ENCODE data around the gene LHX6.
A peak's percentile ranks its signal among the peaks of the same experiment; 100 is the strongest.

The LHX6 gene

DNA sequence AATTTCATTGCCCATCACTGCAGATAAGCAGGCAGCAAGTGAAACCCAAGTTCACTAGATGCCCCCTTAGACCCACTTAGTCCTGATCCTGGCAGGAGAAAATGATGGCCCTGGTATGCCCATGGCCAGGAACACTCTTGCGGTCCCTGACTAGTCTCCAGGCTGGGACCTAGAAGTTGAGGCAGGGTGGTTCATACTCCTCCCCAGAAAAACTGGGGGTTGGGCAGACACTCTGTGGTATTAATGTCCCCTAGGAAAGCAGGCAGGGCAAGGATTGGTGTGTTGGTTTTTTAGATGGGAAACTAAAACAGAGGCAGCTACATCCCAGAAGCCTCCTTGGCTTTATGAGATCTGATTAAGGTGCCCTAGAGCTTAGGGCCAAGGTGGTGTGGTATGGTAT is 13.1 kb downstream of the LHX6 start:
- no peak for DNase-seq

DNA sequence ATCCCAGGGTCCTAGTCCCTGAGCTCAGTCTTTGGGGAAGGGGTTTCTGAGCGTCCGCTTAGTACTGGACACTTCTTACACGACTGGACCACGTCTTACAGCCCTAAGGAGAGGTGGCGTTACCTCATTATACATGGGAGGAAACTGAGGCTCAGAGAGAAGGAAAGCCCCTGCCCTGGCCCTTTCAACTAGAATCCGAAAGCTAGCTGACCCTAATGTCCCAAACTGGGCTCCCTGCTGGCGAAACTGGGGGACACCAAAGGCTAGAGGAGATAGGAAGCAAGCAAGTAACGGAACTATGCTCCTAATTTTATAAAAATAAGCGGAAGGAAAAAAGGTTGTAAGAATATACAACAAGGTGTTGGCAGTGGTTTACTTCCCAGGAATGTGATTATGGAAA is 14.2 kb downstream of the LHX6 start:
- no peak for DNase-seq

- DNase-seq, result peak; percentile 59
These were observed 15.0 kb downstream of the LHX6 start for GRCh38 chr9:122213589-122214413.

DNA sequence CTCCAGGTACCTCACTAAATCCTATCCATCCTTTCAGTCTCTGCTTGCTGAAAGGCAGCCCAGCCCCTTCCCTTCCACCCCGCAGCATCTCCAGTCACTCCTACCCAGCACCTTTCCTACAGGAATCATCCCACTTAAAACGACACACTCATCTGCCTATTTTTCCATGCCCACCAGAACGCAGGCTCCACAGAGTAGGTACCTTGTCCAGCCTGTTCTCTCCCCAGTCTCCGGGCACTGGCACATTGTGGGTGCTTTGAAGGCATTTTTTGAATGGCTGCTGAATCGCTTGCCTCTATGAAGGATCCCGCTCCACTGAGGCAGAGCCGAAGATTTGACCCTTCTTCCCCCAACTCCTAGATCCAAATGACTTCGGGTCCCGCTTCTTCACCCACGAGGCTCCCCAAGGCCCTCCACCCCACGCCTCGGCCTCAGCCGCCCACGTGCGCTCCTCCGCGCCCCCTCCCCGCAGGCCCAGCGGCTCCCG is 15.6 kb downstream of the LHX6 start:
- no peak for DNase-seq

GRCh38 chr9:122212473-122213004 is 16.2 kb downstream of the LHX6 start:
- DNase-seq, result no peak

DNA sequence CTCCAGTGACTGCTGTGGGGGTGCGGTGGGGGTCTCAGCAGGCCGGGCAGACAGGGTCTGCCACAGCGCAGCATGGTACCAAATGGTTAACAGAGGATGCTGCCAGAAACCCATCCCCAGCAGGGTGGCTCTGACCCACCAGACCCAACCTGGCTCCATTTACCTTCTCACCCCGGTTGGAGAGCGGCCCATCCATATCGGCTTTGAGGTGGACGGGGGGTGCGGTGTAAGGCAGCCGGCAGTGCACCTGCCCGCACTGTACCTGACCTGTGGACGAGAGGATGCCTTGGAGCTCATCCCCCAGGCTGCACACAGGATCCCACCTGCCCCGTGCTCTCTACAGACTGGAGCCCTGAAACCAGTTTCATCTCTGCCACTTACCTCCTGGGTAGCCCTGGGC is 19.3 kb downstream of the LHX6 start:
- no peak for DNase-seq

GRCh38 chr9:122207096-122207495 is 21.7 kb downstream of the LHX6 start:
- DNase-seq, result no peak

DNA sequence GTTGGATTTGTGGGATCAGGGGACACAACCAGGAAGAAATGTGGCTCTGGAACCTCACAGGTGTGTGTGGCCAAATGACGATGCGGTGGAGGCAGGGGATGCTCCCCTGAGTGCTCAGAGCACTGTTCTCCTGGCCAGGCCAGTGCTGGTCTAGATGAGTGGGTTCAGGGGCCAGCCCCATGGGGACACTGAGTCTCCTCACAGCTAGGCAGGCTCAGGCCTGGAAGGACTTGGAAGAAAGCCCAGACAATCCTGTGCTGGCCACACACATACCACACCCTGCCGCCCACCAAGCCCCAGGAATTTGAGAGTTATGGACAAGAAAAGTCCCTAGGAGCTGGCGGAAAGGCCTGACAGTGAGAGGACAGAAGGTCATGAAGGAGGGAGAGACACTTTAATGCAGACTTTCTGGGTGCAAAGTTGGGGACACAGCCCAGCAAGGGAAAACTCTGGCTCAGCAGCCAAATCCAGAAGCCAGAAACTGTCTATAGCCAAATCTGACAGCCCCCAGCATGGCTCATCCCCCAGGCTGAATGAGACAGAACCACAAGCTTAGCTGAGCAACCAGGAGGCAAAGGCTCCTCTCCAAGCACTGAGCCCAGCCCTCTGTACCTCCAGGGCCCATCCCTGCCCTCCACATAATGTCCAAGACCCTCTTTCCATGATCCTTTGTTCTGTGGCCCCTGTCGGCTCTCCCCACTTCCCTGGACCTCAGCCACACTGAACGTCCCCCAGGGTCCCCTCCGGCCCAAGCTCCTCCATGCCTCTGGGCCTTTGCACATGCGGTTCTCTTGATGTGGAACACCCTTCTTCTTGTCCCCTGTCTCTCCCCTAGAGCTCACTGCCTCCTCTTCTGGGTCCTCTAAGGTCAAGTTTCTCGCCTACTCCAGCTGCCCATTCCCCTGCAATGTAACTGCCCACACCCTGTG is 22.4 kb downstream of the LHX6 start:
- no peak for DNase-seq

DNA sequence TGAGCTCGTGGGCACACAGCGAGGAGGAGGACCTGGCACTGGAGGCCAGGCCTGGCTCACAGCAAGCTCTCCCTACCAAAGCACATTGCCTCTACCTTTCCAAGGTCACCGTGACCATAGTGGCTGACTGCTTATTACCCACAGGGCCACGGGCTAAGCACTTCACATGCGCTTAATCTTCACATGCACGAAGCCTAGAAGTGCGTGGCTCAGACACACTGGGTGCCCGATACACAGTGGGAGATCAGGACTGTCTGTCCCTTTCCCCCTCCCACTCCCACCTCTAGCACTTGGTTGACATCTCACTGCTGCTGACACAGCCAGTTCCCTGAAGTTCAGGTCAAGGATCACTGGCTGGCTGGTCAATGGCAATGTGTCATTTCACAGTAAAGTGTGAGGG is 23.6 kb downstream of the LHX6 start:
- no peak for DNase-seq

DNA sequence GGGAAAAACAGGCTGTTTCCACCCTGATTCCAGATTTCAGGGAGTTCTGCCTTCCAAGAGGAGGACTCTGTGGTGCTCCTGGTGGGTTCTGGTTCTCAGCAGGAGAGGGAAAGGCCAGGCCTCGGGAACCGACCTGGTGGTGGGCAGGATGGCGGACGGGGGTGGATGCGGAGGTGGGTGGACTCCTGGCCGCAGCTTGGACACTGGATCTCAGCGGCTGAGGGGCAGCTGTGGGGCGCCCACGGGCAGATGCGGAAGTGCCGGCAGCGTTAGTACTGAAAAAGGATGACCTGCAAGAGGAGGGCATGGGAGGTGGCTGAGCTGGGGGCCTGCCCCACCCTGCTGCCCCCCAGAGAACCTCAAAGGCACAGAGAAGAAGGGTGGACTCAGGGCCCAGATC is 24.3 kb downstream of the LHX6 start:
- no peak for DNase-seq

GRCh38 chr9:122204055-122204454 is 24.7 kb downstream of the LHX6 start:
- DNase-seq, result no peak

- DNase-seq, result no peak
These were observed 26.6 kb downstream of the LHX6 start for GRCh38 chr9:122202111-122202510.

DNA sequence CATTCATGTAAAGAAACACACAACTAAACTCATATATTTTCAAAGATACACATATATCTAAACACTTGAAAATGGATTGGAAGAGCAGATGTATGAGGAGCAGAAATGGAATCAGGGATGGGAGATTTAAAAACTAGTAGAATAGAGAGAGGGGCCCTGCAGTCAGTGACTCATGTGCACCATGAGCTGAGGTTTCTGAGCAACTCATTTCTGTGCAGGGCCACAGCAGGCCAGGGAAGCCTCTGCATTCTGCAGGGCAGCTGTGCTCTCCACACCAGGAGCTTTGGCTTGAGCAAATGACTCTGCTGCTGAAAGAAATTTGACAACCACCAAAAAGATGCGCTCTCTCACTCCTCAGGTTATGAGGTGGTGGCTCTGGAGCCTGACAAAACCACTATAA is 27.1 kb downstream of the LHX6 start:
- DNase-seq, result no peak

DNA sequence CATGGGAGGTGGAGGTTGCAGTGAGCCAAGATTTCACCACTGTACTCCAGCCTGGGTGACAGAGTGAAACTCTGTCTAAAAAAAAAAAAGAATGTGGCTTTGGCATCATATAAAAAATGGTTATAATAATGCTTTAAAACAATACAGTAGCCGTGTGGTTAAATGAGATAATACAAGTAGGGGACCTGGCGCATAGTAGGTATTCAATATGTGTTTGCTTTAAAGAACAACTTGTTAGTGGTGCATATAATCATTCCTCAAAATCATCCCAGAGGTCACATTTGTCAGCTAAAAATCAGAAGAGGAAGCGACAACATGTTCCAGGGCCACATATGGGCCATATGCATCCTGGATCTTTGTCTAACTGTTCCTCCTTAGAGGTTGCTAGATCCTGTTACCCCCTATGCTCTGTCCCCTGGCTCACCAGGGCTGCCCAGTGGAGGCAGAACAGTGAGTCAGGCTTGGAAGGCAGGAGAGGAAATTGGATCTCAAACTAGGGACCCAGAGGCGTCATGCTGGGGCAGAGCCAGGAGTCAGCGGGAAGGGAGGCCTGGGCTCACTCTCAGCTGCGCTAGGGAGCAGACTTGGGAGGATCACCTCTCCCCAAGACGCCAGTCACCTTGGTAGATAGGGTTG is 27.7 kb downstream of the LHX6 start:
- DNase-seq, result no peak

DNA sequence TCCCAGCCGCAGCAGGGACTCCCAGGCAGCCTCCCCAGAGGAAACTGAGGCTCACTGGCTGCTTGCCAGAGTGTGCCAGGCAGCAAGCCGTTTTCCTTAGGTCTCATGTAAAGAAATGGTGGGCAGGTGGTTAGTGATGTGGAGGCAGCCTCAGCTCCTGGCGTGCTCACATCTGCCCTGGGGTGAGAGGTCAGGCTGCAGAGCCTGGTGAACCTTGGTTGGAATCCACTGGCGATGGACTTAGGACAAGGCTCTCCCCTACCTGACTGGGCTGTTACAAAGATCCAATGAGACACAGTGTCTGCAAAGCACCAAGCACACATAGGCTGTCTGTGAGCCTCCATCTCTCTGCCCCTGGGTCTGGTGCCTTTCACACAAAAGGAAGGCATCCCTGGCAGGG is 30.9 kb downstream of the LHX6 start:
- no peak for DNase-seq

- DNase-seq, result no peak
These were observed 31.3 kb downstream of the LHX6 start for GRCh38 chr9:122197426-122197825.

DNA sequence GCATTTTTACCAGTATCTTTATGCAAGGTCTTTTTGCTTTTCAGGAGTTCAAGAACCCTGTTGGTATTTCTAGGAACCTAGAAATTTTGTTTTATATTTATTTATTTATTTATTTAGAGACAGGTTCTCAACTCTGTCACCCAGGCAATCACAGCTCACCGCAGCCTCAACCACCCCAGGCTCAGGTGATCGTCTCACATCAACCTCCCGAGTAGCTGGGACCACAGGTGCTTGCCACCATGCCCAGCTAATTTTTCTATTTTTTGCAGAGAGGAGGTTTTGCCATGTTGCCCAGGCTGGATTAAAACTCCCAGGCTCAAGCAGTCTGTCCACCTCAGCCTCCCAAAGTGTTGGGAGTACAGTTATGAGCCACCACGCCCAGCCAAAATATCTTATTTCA is 32.9 kb downstream of the LHX6 start:
- DNase-seq, result no peak

DNA sequence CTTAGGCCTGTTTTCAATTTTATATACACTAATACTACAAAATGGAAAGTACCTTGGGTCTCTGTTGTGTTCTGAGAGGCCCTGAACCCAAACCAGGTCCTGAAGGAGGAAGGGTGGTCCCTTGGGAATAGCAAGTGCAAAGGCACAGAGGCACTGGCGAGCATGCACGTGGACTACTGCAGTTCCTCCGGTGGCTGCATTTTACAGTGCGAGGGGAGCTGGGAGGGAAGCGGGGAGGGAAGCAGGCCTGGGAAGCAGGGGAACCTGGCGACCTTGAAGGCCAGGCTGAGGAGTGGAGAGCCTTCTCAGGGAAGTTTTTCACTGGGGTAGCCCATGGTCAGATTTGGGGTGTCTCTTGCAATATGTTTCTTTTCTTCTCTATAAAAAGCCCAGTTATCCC is 35.1 kb downstream of the LHX6 start:
- no peak for DNase-seq

GRCh38 chr9:122192914-122193525 is 35.7 kb downstream of the LHX6 start:
- DNase-seq, result no peak

DNA sequence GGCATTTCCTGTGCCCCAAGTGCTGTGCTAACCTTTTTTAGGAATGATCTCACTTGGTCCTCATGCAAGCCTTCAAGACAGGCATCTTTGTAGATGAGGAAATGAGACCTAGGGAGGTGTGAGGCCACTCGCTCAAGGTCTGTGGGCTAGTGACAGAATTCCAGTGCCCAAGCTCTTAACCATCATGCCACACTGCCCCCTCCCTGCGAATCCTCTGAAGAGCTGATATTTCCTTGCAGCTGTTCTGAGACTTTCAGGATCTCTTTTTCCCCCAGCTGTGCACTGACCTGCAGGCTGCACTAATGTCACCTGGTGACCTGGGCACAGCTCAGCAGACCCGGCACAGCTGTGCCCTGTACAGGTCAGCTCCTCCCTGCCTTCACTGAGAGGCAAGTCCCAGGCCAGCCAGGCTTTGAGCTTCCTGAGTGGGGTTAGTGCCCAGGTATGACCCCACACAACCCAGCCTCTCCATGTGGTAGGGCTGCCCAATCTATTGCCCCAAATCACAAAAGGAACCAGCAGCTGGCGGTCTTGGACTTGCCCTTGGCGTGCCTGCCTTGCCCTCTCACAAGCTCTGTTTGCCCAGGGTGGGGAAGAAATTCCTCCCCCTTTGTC is 36.4 kb downstream of the LHX6 start:
- DNase-seq, result no peak

- no peak for DNase-seq
These were observed 37.2 kb downstream of the LHX6 start for GRCh38 chr9:122191584-122191983.
